Heart right ventricle (tissue), 16 donors: ENCODE data around the gene HNRNPK. TPM values are rescaled to one million over a fixed set of nuclear protein-coding genes. Genes with fewer than 3 reads are reported as not detected.
A peak's percentile ranks its signal among the peaks of the same experiment; 100 is the strongest.
"Not testable (repeated sequence)": the region's sequence is repeated elsewhere in the genome, so short reads cannot be mapped to it uniquely, and the experiment has no call there.

ENCODE experiments used
- ATAC-seq, 8 donors: fragments of 200-7000 bp; cut with Tn5 transposase; one replicate each; pipeline ENCODE4 v1.9.1; 2020; ENCODE audit warnings: mild to moderate bottlenecking in 8 of 8, moderate library complexity in 8 of 8, moderate number of reproducible peaks in 1 of 8
- DNase-seq, 2 donors: peaks; one replicate each; pipeline ENCODE4 v3.0.0-alpha.2; 2020
- H3K27ac ChIP-seq, 10 donors: fragments of 200-600 bp; sonication (generic) in 2 of 10; one replicate each; pipeline versions ENCODE4 v1.5.0 to v1.8.0; 2020 to 2022; ENCODE audit warnings: mild to moderate bottlenecking in 3 of 10
- H3K27me3 ChIP-seq, 7 donors: fragments of 200-600 bp; one replicate each; pipeline ENCODE4 v1.8.0; 2021 to 2022; ENCODE audit warnings: mild to moderate bottlenecking in 2 of 7
- H3K36me3 ChIP-seq, 9 donors: fragments of 200-600 bp; sonication (generic) in 1 of 9; one replicate each; pipeline versions ENCODE4 v1.5.0 to v1.8.0; 2020 to 2022; ENCODE audit warnings: mild to moderate bottlenecking in 2 of 9
- H3K4me1 ChIP-seq, 9 donors: fragments of 200-600 bp; sonication (generic) in 1 of 9; one replicate each; pipeline versions ENCODE4 v1.5.0 to v1.8.0; 2020 to 2022; ENCODE audit warnings: mild to moderate bottlenecking in 4 of 9
- H3K4me3 ChIP-seq, 10 donors: fragments of 200-600 bp; sonication (generic) in 2 of 10; one replicate each; pipeline versions ENCODE4 v1.5.0 to v1.8.0; 2020 to 2022; ENCODE audit warnings: mild to moderate bottlenecking in 7 of 10, moderate library complexity in 2 of 10
- H3K9me3 ChIP-seq, 11 donors: fragments of 200-600 bp in 10 of 11; sonication (generic) in 2 of 11; one replicate each; pipeline versions ENCODE4 v1.5.0 to v1.8.0; 2013 to 2022; ENCODE audit warnings: mild to moderate bottlenecking in 2 of 11, control low read depth in 1 of 11, moderate library complexity in 1 of 11
- CTCF ChIP-seq, 9 donors: fragments of 200-600 bp; sonication (generic) in 2 of 9; IDR thresholded peaks; one replicate each; pipeline versions ENCODE4 v1.5.0 to v1.8.0; 2021 to 2022; ENCODE audit warnings: antibody characterized with exemption in 9 of 9, mild to moderate bottlenecking in 5 of 9, moderate library complexity in 1 of 9
- WGBS, 2 donors: extraction: QIAGEN DNeasy Blood & Tissue Kit; methylation state at CpG; one replicate each; pipeline ENCODE4 v1.1.7; 2013; ENCODE audit warnings: inconsistent platforms in 1 of 2; 5-methylcytosine and 5-hydroxymethylcytosine counted together
- intact Hi-C, 10 donors: fragments of 100-400 bp; cut with DNase I; formaldehyde crosslinking; loops; one replicate each; pipeline versions ENCODE4 v1.11.1 to v1.14.2; 2022
- polyA plus RNA-seq, 2 donors: library from polyadenylated mRNA; stranded (reverse); fragments of 200-250 nt; gene quantifications; one replicate each; pipeline ENCODE4 v1.2.3, GENCODE V29; 2013
- total RNA-seq, 10 donors: library from RNA; stranded (reverse); fragmentation: NEBNext Ultra II Directional in 3 of 10; extraction: Animal tissue kit (Norgen Biotek cat#: 25700) in 3 of 10; gene quantifications; one replicate each; pipeline versions ENCODE4 v1.2.1 to v1.2.4, GENCODE V29; 2021 to 2023
- donor health status: Arrhythmogenic right ventricular cardiomyopathy.
- donor health status: ischemic (EF 13 %, LVEDD 7.1; RV severe dilation, severe dysfunction).
- donor health status: healthy with polysubstance abuse.
- donor health status: DM: no; HTN: yes; CAD: no.
- donor health status: DM: no; HTN: no; CAD: no.
- donor health status: ischemic (EF 25% LVEDD 6.9; RV normal size, moderate dysfunction).
- donor health status: ischemic (EF 25% LVEDD 5.7; RV mildly dilated, moderate dysfunction).
- donor health status: healthy.
- donor health status: DM: yes; HTN: yes; CAD: no.
- donor health status: Ischemic cardiomyopathy.
- donor health status: ischemic (EF 35%, LVEDD 5.7; RV mildly dilated, moderate dysfunction).
- donor health status: nonischemic (EF 11% LVEDD 7.7; RV severe dilation, severe dysfunction).
- donor health status: DM: yes; HTN: yes; CAD: no.
- donor health status: PGD.
- donor health status: ischemic (EF 29% LVEDD 5.4; RV normal size, mild dysfunction).
- donor health status: nonischemic (EF 23%, LVEDD 6.1; RV moderate dilation, normal function).

Gene HNRNPK
- total and polyA plus RNA-seq, 12 donors = 129 to 351 (median 326) TPM

DNA sequence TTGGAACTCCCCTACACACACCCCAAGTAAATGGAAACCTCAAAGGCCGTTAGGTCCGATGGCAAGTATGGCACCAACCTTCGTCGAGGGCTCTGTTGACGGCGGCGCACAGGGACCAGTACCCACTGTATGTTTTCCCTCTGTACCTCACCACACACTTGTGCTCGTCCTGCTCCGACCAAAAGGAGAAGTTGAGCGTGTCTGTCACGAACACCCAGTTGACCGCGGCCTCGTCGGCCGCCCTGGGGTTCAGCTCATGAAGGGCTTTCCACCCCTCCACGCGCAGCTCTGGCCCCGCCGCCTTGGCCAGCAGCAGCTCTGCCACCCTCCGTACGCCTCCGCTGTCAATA, 24.0 kb downstream of the HNRNPK start:
- DNase-seq (peak; percentile 24 to 36), ATAC-seq (peak; percentile 57 to 73 (median 68))
- no peaks in the 10 kb centered on the region for H3K9me3 ChIP-seq
- peaks cover 4 to 23% (median 17%) of the 10 kb centered on the region in 9 donors for H3K4me1 ChIP-seq
- peak overlapping the region; percentile 60 to 85 (median 80) for H3K4me3 ChIP-seq
- H3K36me3 ChIP-seq = peaks cover 0 to 40% (median 11%) of the 10 kb centered on the region in 9 donors
- 8 to 10% methylated on average over 23 of the region's 23 CpGs for WGBS, 2 donors
- intact Hi-C loops = loop anchor here in 5 of 10 donors (1.0 to 10.0 kb wide), 5 partner anchors 23 to 306 kb away; no protein-coding TSS in a partner anchor
- TF ChIP-seq CTCF (IDR thresholded peaks at IDR 0.05) = no peak
- H3K27me3 ChIP-seq = no peaks in the 10 kb centered on the region
- H3K27ac ChIP-seq = peak overlapping the region; percentile 28 to 92 (median 88)

GRCh38 chr9:83948096-83948495, 31.9 kb downstream of the HNRNPK start:
- H3K36me3 ChIP-seq = peaks cover 0 to 91% (median 21%) of the 10 kb centered on the region in 9 donors
- ATAC-seq, H3K27me3 ChIP-seq, H3K9me3 ChIP-seq, DNase-seq, H3K27ac ChIP-seq, H3K4me3 ChIP-seq, intact Hi-C loops, H3K4me1 ChIP-seq: not testable (repeated sequence)
- WGBS, 2 donors = 97 to 99% methylated on average over 21 to 30 of the region's 39 CpGs

DNA sequence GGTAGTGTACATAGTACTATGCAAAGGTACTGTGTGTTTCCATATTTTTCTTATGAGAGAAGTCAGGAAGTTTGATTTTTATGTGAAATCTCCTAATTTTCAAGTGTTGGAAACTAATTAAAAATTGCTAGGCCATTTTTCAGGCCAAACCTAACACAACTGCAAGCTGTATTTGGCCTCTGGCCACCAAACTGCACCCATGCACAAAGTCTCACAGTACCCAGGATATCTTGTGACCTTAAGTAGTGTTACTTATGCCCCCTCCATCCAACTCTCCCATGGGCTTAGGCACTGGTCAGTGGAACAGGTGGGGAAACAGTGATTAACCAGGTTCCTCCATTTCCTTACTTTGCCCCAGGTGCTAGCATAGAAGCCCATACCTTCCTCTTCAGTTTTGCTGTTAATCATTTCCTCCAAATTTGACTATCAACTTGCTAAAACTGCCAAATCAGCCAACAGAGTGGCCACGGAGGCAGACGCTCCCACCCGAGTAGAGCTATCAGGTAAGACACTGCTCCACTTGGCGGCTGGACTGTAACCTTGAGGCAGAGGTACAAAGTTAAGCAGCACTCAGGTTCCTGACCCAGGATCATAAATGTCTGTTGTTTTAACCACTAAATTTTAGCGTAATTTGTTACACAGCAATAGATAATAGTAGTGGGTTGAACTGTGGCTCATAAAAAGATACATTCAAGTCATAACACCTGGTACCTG, 39.3 kb downstream of the HNRNPK start:
- DNase-seq (no peak), ATAC-seq (no peak)
- no peaks in the 10 kb centered on the region for H3K9me3 ChIP-seq
- H3K36me3 ChIP-seq = peaks cover 0 to 80% (median 35%) of the 10 kb centered on the region in 9 donors
- peaks cover 0 to 13% (median 0%) of the 10 kb centered on the region in 9 donors for H3K4me1 ChIP-seq
- no peaks in the 10 kb centered on the region for H3K27me3 ChIP-seq
- intact Hi-C loops = no loop called here
- no peak overlapping the region for H3K4me3 ChIP-seq
- WGBS, 2 donors = 83 to 88% methylated on average over 5 of the region's 5 CpGs
- no peak for TF ChIP-seq CTCF (IDR thresholded peaks at IDR 0.05)
- no peak overlapping the region for H3K27ac ChIP-seq

DNA sequence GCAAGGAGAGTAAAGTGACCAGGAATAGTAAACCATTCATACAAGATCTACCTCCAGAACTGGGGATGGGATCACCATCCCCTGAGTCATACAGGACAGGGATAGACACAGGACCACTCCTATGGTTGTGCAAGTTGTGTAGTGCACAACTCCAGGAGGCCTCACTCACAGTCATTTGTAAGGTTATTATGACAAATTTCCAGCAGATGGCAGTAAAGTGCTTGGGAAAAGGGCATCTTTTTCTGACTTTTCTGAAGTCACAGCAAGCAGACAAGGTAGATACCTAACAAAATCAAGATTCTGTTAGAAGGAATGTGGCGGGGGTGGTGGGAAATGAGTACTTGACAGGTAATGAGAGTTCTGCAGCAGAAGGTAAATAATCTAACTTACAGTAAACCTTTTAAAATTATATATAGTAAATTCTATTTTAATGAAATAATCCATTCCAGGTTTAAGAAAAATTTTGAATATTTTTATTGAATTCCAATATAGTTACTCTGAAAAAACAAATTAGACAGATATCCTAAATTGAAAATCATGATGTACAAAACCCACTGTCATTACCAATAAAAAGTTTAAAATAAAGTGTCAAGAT, 42.1 kb downstream of the HNRNPK start:
- peak in 6 of 8 donors; percentile 42 to 64 (median 55) for ATAC-seq
- no peak overlapping the region for H3K27ac ChIP-seq
- H3K27me3 ChIP-seq = no peaks in the 10 kb centered on the region
- H3K9me3 ChIP-seq = no peaks in the 10 kb centered on the region
- no peak overlapping the region for H3K4me3 ChIP-seq
- H3K36me3 ChIP-seq = peaks cover 0 to 52% (median 28%) of the 10 kb centered on the region in 9 donors
- peaks cover 0 to 35% (median 8%) of the 10 kb centered on the region in 9 donors for H3K4me1 ChIP-seq
- peak in 1 of 2 donors; percentile 13 for DNase-seq
- peak; percentile 57 to 82 (median 71) for TF ChIP-seq CTCF (IDR thresholded peaks at IDR 0.05)
- intact Hi-C loops = loop anchor here (1.0 to 10.0 kb wide), 11 partner anchors 234 to 379 kb away; no protein-coding TSS in a partner anchor
- WGBS, 2 donors = 41 to 56% methylated on average over 1 of the region's 1 CpG
